Omental fat pad (tissue), 4 donors: ENCODE measurements around the gene MIDN. TPM values are rescaled to one million over a fixed set of nuclear protein-coding genes. Genes with fewer than 3 reads are reported as not detected.

Experiments used
- ATAC-seq: fragments of 150-250 bp; one replicate; pipeline ENCODE4 v1.9.1; 2016; ENCODE audit warnings: mild to moderate bottlenecking, moderate library complexity; ENCODE audit not compliant: low FRiP score
- DNase-seq: peaks from one replicate; pipeline ENCODE4 v3.0.0-alpha.2; 2019; ENCODE audit warnings: low spot score
- CTCF ChIP-seq, 3 donors: fragments of 450-650 bp; IDR thresholded peaks; one replicate each; pipeline ENCODE4 v1.5.1; 2016 to 2017; ENCODE audit warnings: antibody characterized with exemption in 3 of 3, mild to moderate bottlenecking in 3 of 3, moderate library complexity in 2 of 3
- total RNA-seq, 4 donors: library from RNA; depleted of rRNA; stranded (reverse); fragments of >200 nt; gene quantifications; one replicate each; pipeline ENCODE4 v1.1.0, GENCODE V29; 2016

MIDN gene
- total RNA-seq, 4 donors from 2014 or later: 24.5 to 68.6 (median 44.1) TPM

- ATAC-seq (no peak), DNase-seq (no peak)
- no peak for TF ChIP-seq CTCF (IDR thresholded peaks at IDR 0.05)
Observed at GRCh38 chr19:1281569-1282287, 33.3 kb downstream of the MIDN start.

- no peak for TF ChIP-seq CTCF (IDR thresholded peaks at IDR 0.05)
- ATAC-seq: no peak
Observed at GRCh38 chr19:1282588-1283206, 34.3 kb downstream of the MIDN start.

DNA sequence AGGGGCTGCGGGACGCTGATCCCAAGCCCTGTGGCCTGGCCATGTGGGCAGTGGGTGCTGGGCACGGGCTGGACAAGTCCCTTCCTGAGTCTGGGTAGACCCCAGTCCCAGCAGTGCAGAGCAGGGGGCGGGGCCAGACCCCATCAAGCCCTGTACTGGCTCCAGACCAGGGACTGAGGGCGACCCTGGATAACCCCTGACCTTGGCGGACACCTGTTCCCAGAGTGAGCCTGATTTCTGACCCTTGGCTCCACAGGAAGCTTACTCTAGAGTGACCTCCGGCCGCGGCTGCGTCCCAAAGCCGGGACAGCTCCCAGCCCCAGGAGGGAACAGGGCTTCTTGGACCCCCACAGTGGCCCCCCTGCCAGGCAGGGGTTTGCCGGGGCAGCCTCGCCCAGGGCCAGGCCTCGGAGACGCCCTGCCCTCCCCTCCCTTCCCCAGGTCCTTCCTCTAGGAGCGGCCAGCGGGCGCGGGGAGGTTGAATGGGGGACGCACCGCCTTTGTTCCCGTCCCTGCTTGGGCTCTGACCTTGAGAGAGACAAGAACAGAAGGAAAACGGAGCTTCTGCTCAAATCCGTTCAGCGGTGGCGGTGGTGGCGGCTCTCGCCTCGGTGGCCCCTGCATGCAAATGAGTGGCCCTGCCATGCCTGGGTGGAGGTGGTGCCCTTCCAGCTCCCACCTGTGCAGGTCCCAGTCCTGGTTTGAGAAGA lies 35.0 kb downstream of the MIDN start:
- DNase-seq: no peak
- no peak for TF ChIP-seq CTCF (IDR thresholded peaks at IDR 0.05)
- no peak for ATAC-seq

More at GRCh38 chr19:1282588-1283206, 34.3 kb downstream of the MIDN start:
- DNase-seq: no peak

GRCh38 chr19:1283917-1284292 lies 35.5 kb downstream of the MIDN start:
- DNase-seq (no peak), ATAC-seq (no peak)
- TF ChIP-seq CTCF (IDR thresholded peaks at IDR 0.05): no peak

DNA sequence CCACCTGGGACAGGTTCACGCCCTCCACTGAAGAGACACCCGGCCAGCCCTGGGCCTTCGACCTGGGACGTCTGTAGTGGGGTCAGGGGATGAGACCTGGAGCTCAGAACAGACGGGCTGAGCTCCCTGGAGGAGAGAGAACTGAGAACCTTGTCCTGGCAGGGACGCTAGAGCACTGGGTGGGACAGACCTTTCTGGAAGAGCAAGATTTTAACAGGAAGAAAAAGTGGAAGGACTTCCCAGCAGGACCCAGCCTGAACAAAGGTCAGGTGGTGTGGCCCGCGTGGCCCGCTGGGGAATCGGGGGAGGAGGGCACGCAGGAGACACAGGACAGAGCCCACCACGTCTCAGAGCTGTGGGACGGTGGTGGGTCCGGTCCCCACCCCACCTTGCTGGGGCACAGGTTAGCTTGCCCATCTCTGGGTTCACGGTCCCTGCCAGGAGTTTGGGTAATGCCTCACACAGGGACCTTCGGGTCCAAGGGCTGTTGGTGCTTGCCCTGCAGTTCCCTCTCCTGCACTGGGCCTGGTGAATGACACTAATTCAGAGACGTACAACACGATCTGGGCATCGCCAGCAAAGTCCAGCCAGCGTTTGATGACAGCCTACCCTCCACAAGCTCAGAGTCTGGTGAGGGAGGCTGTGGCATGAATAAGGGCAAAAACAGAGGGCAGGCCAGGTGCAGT lies 36.1 kb downstream of the MIDN start:
- no peak for ATAC-seq
- TF ChIP-seq CTCF (IDR thresholded peaks at IDR 0.05): no peak
- DNase-seq: no peak

DNA sequence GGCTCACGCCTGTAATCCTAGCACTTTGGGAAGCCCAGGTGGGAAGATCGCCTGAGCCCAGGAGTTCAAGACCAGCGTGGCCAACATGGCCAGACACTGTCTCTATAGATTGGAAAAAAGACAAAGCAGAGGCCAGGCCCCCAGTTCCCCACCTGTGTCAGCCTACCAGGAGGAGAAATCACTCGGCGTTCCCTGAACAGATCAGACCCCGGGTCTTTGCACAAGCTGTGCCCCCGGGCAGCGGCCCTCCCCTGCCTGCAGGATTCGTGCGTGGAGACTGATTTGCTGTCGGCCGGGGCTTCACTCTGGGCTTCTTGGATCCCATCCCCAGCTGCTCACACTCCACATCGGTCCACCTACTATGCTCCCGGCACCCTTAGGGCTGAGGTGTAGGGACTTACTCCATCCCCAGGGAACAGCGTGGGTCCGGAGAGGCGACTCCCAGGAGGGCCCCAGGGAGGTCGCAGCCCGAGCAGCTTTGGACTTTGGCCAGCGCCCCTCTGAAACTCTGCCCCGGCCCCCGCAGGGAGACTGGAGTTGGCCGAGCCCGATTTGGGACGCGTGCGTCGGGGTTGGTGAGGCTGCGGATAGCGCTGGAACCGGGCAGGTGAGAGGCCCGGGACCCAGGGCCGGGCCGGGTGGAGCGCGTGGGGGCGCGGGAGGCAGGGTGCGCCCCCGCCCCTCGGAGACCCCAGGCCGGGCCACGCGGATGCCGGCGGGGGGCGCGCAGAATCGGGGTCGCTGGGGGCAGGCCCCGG lies 36.8 kb downstream of the MIDN start:
- no peak for DNase-seq
- no peak for ATAC-seq
- no peak for TF ChIP-seq CTCF (IDR thresholded peaks at IDR 0.05)
